GM23338 (cell line): ENCODE results near the gene HPDL.

Experiments
- CTCF ChIP-seq, 2 experiments: fragments of 200-600 bp in 1 of 2; sonication (generic) in 1 of 2; conservative IDR thresholded peaks; 2 replicates each; pipeline versions ENCODE4 v1.5.1 to v1.6.1; 2016 to 2017; ENCODE audit warnings: antibody characterized with exemption in 2 of 2, low read depth in 2 of 2, mild to moderate bottlenecking in 2 of 2, moderate library complexity in 1 of 2
- EZH2 ChIP-seq: fragments of 200-600 bp; sonication (generic); IDR thresholded peaks from one replicate; pipeline ENCODE4 v1.8.0; 2017; ENCODE audit warnings: antibody characterized with exemption, mild to moderate bottlenecking, low read depth; ENCODE audit not compliant: unreplicated experiment

- TF ChIP-seq CTCF (conservative IDR thresholded peaks at IDR 0.05; ENCODE audit: low read depth in 2 of 2) (peak; percentile 13 to 29; a peak in 2 of 4 replicates), EZH2 (no peak)
These were observed 4.1 kb upstream of the HPDL start for GRCh38 chr1:45322486-45323040.
